Measurements from ENCODE around the gene ARHGAP15. TPM values are rescaled to one million over a fixed set of nuclear protein-coding genes. Genes with fewer than 3 reads are reported as not detected.

ARHGAP15 gene
- total and polyA plus RNA-seq, 3 donors from 2014 or later, result 2.2 to 15.0 (median 7.7) TPM

GRCh38 chr2:143125717-143126116, 3.5 kb upstream of the ARHGAP15 start:
- intact Hi-C loops (cut with DNase I; ENCODE audit: low total_unique reads), result no loop called here
- H3K36me3 ChIP-seq (ENCODE audit: low read depth, missing control alignments), result no peaks in the 10 kb centered on the region
- H3K4me3 ChIP-seq, result no peak overlapping the region
- no peaks in the 10 kb centered on the region for H3K9me3 ChIP-seq
- DNase-seq, result no peak
- H3K4me1 ChIP-seq, result no peaks in the 10 kb centered on the region
- no peaks in the 10 kb centered on the region for H3K27me3 ChIP-seq
- H3K27ac ChIP-seq, result no peak overlapping the region
- 75 to 92% methylated on average over 2 of the region's 2 CpGs for WGBS, 2 donors
- TF ChIP-seq POLR2A (IDR thresholded peaks at IDR 0.05) (no peak), CTCF (IDR thresholded peaks at IDR 0.05) (no peak)

GRCh38 chr2:143132355-143132754, 3.1 kb downstream of the ARHGAP15 start:
- no peaks in the 10 kb centered on the region for H3K4me1 ChIP-seq
- H3K27me3 ChIP-seq, result no peaks in the 10 kb centered on the region
- TF ChIP-seq POLR2A (IDR thresholded peaks at IDR 0.05) (no peak), CTCF (IDR thresholded peaks at IDR 0.05) (no peak)
- H3K4me3 ChIP-seq, result no peak overlapping the region
- DNase-seq, result no peak
- WGBS, 2 donors, result 84 to 87% methylated on average over 2 of the region's 2 CpGs
- H3K27ac ChIP-seq, result no peak overlapping the region
- H3K36me3 ChIP-seq (ENCODE audit: low read depth, missing control alignments), result no peaks in the 10 kb centered on the region
- H3K9me3 ChIP-seq, result no peaks in the 10 kb centered on the region
- intact Hi-C loops (cut with DNase I; ENCODE audit: low total_unique reads), result no loop called here

GRCh38 chr2:143133783-143134182, 4.6 kb downstream of the ARHGAP15 start:
- no peak for TF ChIP-seq POLR2A (IDR thresholded peaks at IDR 0.05)
- TF ChIP-seq CTCF (IDR thresholded peaks at IDR 0.05), result no peak
- no peak for DNase-seq
- intact Hi-C loops (cut with DNase I; ENCODE audit: low total_unique reads), result no loop called here

DNA sequence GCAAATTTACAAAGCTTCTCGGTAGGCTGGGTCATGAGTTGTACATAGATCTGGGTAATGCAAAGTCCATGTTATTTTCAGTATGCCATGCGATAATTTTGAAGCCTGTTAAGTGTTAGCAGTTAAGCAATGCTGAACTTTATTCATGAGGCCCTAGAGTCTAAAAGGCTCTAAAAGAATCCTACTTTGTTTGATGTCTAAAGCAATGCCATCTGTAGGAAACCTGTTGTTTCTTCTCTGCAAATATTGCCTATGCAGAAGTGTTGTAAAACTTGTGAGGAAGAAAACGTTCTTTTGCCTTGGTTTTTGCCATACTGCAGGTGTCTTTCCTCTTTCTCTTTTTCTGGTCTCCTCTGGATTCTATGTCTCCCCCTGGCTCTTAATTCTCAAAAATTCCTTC, 9.1 kb downstream of the ARHGAP15 start:
- no peaks in the 10 kb centered on the region for H3K4me1 ChIP-seq
- no peaks in the 10 kb centered on the region for H3K9me3 ChIP-seq
- H3K27ac ChIP-seq, result no peak overlapping the region
- no peak for DNase-seq
- H3K4me3 ChIP-seq, result no peak overlapping the region
- H3K27me3 ChIP-seq, result no peaks in the 10 kb centered on the region
- TF ChIP-seq POLR2A (IDR thresholded peaks at IDR 0.05) (no peak), CTCF (IDR thresholded peaks at IDR 0.05) (no peak)
- intact Hi-C loops (cut with DNase I; ENCODE audit: low total_unique reads), result no loop called here
- H3K36me3 ChIP-seq (ENCODE audit: low read depth, missing control alignments), result no peaks in the 10 kb centered on the region
- 75 to 81% methylated on average over 3 of the region's 3 CpGs for WGBS, 2 donors

More at GRCh38 chr2:143133783-143134182, 4.6 kb downstream of the ARHGAP15 start:
- WGBS, 2 donors, result 72 to 91% methylated on average over 2 of the region's 2 CpGs
- H3K36me3 ChIP-seq (ENCODE audit: low read depth, missing control alignments), result no peaks in the 10 kb centered on the region
- H3K4me3 ChIP-seq, result no peak overlapping the region
- H3K27me3 ChIP-seq, result no peaks in the 10 kb centered on the region
- H3K4me1 ChIP-seq, result no peaks in the 10 kb centered on the region
- no peak overlapping the region for H3K27ac ChIP-seq
- no peaks in the 10 kb centered on the region for H3K9me3 ChIP-seq

DNA sequence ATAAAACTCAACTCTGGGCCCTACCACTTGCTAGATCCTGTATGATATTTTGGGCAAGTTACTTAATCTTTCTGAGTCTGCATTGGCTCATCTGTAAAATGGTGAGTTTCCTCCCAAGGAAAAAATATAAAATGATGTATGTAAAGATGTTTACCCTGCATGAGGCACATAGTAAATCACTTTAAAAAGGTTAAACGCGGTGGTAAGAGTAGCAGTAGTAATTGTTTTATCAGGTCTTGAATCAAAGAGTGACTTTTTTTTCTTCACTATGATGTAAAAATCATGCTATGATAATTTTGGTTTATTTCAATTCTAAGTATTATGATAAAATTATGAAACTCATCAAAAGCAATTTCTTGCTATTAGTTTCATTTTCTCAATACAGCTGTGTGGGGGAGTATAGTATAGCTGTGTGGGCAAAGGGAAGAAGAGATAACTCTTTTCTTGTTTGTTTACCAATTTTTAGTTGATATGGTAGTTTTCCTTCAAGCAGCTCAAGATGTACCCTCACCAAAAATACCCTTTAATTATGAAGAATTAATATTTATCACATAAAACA, 10.7 kb downstream of the ARHGAP15 start:
- no peaks in the 10 kb centered on the region for H3K27me3 ChIP-seq
- H3K36me3 ChIP-seq (ENCODE audit: low read depth, missing control alignments), result no peaks in the 10 kb centered on the region
- WGBS, 2 donors, result 77 to 81% methylated on average over 2 of the region's 2 CpGs
- DNase-seq, result no peak
- no peak overlapping the region for H3K27ac ChIP-seq
- no peaks in the 10 kb centered on the region for H3K9me3 ChIP-seq
- H3K4me1 ChIP-seq, result no peaks in the 10 kb centered on the region
- intact Hi-C loops (cut with DNase I; ENCODE audit: low total_unique reads), result no loop called here
- TF ChIP-seq CTCF (IDR thresholded peaks at IDR 0.05) (no peak), POLR2A (IDR thresholded peaks at IDR 0.05) (no peak)
- H3K4me3 ChIP-seq, result no peak overlapping the region
